GM23248 (cell line): ENCODE data around the gene TFF1. TPM values are rescaled to one million over a fixed set of nuclear protein-coding genes. Genes with fewer than 3 reads are reported as not detected.

ENCODE experiments used
- DNase-seq: peaks from one replicate; pipeline ENCODE4 v3.0.0-alpha.2; 2015
- H2AFZ ChIP-seq: fragments of 200-600 bp; sonication (generic); 2 replicates; pipeline ENCODE4 v1.6.1; 2016; ENCODE audit warnings: antibody characterized with exemption
- H3F3A ChIP-seq: fragments of 200-600 bp; sonication (generic); 2 replicates; pipeline ENCODE4 v1.6.1; 2016; ENCODE audit warnings: mild to moderate bottlenecking, antibody characterized with exemption, mixed run types; ENCODE audit not compliant: insufficient read depth
- H3K27ac ChIP-seq: fragments of 200-600 bp; sonication (generic); 2 replicates; pipeline ENCODE4 v1.5.1; 2016; ENCODE audit warnings: mild to moderate bottlenecking
- H3K27me3 ChIP-seq: fragments of 200-600 bp; sonication (generic); replicated peaks from 2 replicates; pipeline ENCODE4 v1.6.1; 2016; ENCODE audit warnings: mild to moderate bottlenecking; ENCODE audit not compliant: insufficient read depth
- H3K36me3 ChIP-seq: fragments of 200-600 bp; sonication (generic); 2 replicates; pipeline ENCODE4 v1.6.1; 2016; ENCODE audit warnings: low read depth, mild to moderate bottlenecking
- H3K4me1 ChIP-seq: fragments of 200-600 bp; sonication (generic); 2 replicates; pipeline ENCODE4 v1.6.1; 2016; ENCODE audit warnings: mild to moderate bottlenecking; ENCODE audit not compliant: insufficient read depth
- H3K4me2 ChIP-seq: fragments of 200-600 bp; sonication (generic); one replicate; pipeline ENCODE4 v1.6.1; 2016; ENCODE audit warnings: mild to moderate bottlenecking; ENCODE audit not compliant: unreplicated experiment
- H3K4me3 ChIP-seq: fragments of 200-600 bp; sonication (generic); 2 replicates; pipeline ENCODE4 v1.5.1; 2016; ENCODE audit warnings: mild to moderate bottlenecking
- H3K79me2 ChIP-seq: fragments of 200-600 bp; sonication (generic); 2 replicates; pipeline ENCODE4 v1.6.1; 2016; ENCODE audit warnings: mild to moderate bottlenecking; ENCODE audit not compliant: insufficient read depth
- H3K9ac ChIP-seq: fragments of 200-600 bp; sonication (generic); 2 replicates; pipeline ENCODE4 v1.6.1; 2016; ENCODE audit warnings: mild to moderate bottlenecking
- H3K9me2 ChIP-seq: fragments of 200-600 bp; sonication (generic); 2 replicates; pipeline ENCODE4 v1.6.1; 2016; ENCODE audit warnings: mixed run types, mild to moderate bottlenecking, moderate library complexity; ENCODE audit not compliant: insufficient read depth
- H3K9me3 ChIP-seq: fragments of 200-600 bp; sonication (generic); one replicate; pipeline ENCODE4 v1.6.1; 2017; ENCODE audit warnings: low read depth
- H4K20me1 ChIP-seq: fragments of 200-600 bp; sonication (generic); 2 replicates; pipeline ENCODE4 v1.6.0; 2016; ENCODE audit not compliant: insufficient read depth
- EZH2 ChIP-seq: fragments of 200-600 bp; sonication (generic); IDR thresholded peaks from 2 replicates; pipeline ENCODE4 v1.6.1; 2018; ENCODE audit warnings: antibody characterized with exemption, mild to moderate bottlenecking; ENCODE audit not compliant: insufficient read depth, poor library complexity, severe bottlenecking
- EZH2phosphoT487 ChIP-seq: fragments of 200-600 bp; sonication (generic); IDR thresholded peaks from 2 replicates; pipeline ENCODE4 v1.6.1; 2018; ENCODE audit warnings: antibody characterized with exemption, moderate library complexity, mild to moderate bottlenecking, low read depth; ENCODE audit not compliant: insufficient read depth
- WGBS, 2 experiments: methylation state at CpG; one replicate each; pipeline ENCODE4 v1.1.6; 2015 to 2017; ENCODE audit warnings: low lambda C conversion rate in 2 of 2, low coverage in 1 of 2; ENCODE audit errors: missing lambda C conversion rate in 2 of 2; 5-methylcytosine and 5-hydroxymethylcytosine counted together
- in situ Hi-C: fragments of 300-500 bp; cut with MboI; formaldehyde crosslinking; loops from 2 replicates; pipeline ENCODE4 v1.15.0; 2020
- polyA plus RNA-seq: library from polyadenylated mRNA; unstranded; fragments of >200 nt; fragmentation: Nextera tagmentation; extraction: Ambion mirVana; gene quantifications from 2 replicates; pipeline ENCODE4 v1.2.1, GENCODE V29; 2016
- total RNA-seq: library from RNA; depleted of rRNA; stranded (reverse); fragments of >200 nt; shearing (Covaris generic); gene quantifications from 2 replicates; pipeline ENCODE4 v1.2.3, GENCODE V29; 2014

The TFF1 gene
- total and polyA plus RNA-seq, 2 experiments from 2014 or later: not detected

DNA sequence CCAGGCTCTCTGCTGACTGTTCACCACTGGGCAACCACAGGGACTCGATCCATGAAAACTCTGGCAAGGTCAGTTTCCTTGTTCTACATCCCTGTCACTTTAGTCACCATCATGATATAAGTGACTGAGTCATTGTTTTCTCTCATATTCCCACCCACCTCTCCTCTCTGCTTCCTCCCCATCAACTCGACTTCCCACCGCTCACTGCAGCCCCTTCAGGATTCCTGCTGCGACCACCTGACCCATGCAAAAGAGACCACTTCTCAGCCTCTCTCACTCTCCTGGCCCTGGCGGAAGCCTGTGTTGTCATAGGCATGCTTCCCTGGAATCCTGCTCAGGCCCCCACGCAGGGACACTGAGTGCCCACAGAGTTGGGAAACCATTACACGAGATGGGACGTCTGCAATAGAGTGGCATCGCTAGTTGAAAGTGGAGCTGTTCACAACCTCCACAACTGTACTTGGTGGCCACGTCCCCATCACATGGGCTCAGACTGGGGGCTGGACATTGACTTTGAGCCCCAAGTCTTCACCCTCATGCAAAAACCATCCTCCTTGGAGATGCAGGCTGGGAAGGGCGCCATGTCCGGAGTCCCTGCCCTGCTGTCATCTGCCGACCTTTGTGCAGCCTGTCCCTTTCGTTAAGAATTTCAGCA, 13.8 kb downstream of the TFF1 start:
- in situ Hi-C loops: no loop called here

DNA sequence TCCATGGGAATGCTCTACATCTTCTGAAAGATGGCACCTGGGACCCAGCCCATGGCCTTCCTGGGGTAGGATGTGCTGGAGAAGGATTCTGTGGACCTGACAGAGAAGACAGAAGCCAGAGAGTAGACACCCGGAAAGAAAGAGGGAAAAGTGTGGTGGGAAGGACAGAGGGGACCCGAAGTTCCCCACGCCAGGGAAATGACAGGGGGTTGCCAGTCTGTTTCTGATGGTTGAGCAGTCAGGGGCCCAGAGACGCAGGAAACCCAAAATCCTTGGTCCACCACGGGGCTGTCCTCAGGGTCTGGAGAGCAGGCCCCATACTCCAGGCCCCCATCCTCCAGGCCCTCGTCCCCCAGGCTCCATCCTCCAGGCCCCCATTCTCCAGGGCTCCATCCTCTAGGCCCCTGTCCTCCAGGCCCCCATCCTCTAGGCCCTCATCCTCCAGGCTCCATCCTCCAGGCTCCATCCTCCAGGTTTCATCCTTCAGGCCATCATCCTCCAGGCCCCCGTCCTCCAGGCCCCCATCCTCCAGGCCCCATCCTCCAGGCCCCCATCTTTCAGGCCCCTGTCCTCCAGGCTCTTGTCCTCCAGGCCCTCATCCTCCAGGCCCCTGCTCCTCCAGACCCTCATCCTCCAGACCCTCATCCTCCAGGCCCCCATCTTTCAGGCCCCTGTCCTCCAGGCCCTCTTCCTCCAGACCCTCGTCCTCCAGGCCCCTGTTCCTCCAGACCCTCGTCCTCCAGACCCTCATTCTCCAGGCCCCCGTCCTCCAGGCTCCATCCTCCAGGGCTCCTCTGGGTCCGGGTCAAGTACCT, 14.5 kb downstream of the TFF1 start:
- H3K9ac ChIP-seq: no peak overlapping the region
- TF ChIP-seq EZH2phosphoT487 (no peak), EZH2 (no peak)
- no peaks in the 10 kb centered on the region for H3F3A ChIP-seq
- H4K20me1 ChIP-seq: no peaks in the 10 kb centered on the region
- in situ Hi-C loops: no loop called here
- no peaks in the 10 kb centered on the region for H3K9me3 ChIP-seq
- H3K4me2 ChIP-seq: no peak overlapping the region
- H3K4me1 ChIP-seq: no peaks in the 10 kb centered on the region
- no peak overlapping the region for H3K27ac ChIP-seq
- H3K9me2 ChIP-seq: no peaks in the 10 kb centered on the region
- WGBS, 2 experiments: 26 to 38% methylated on average over 8 to 11 of the region's 11 CpGs
- no peak overlapping the region for H3K4me3 ChIP-seq
- H2AFZ ChIP-seq: no peak overlapping the region
- no peaks in the 10 kb centered on the region for H3K79me2 ChIP-seq
- DNase-seq: no peak
- H3K36me3 ChIP-seq: no peaks in the 10 kb centered on the region
- no peaks in the 10 kb centered on the region for H3K27me3 ChIP-seq

More for the DNA sequence above, 13.8 kb downstream of the TFF1 start:
- H2AFZ ChIP-seq: no peak overlapping the region
- no peak overlapping the region for H3K9ac ChIP-seq
- no peaks in the 10 kb centered on the region for H3K27me3 ChIP-seq
- no peaks in the 10 kb centered on the region for H3K36me3 ChIP-seq
- no peaks in the 10 kb centered on the region for H3F3A ChIP-seq
- H3K4me1 ChIP-seq: no peaks in the 10 kb centered on the region
- H4K20me1 ChIP-seq: no peaks in the 10 kb centered on the region
- H3K79me2 ChIP-seq: no peaks in the 10 kb centered on the region
- DNase-seq: no peak
- H3K27ac ChIP-seq: no peak overlapping the region
- no peaks in the 10 kb centered on the region for H3K9me3 ChIP-seq
- no peak overlapping the region for H3K4me3 ChIP-seq
- 59 to 60% methylated on average over 14 of the region's 14 CpGs for WGBS, 2 experiments
- no peak for TF ChIP-seq EZH2
- TF ChIP-seq EZH2phosphoT487: no peak
- H3K4me2 ChIP-seq: no peak overlapping the region
- H3K9me2 ChIP-seq: no peaks in the 10 kb centered on the region

DNA sequence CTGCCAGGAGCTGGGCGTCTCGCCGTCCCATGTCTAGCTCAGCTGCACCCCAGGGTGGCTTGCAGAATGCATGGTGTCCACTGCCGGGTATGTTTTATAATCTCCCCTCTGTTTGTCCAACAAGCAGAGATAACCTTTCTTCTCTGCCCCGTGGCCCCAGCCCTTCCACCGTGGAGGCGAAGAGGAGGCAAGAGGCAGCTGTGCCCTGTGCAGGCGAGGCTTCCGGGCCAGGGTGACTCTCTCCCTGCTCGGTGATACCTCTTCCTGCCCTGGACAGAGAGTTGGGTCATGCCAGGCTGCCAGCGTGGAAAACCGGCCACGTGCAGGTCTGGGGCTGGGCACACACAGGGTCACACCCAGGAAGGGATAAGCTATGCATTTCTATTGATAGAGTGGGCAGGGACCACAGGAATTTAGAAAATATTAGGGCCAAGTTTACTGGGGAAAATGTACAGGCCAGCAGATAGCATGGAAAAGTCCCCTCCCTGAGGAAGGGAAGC, 15.4 kb downstream of the TFF1 start, which contains the start of gene TFF2:
TFF2 (minus strand) TSS at position 68 of the 500 bp plus-strand sequence; CDS start at position 31, 37 bp downstream.
- Histone ChIP-seq H3F3A (no peaks in the 10 kb centered on the region), H3K9me3 (no peaks in the 10 kb centered on the region), H3K9ac (no peak within 1 kb of the TSS), H3K9me2 (no peaks in the 10 kb centered on the region), H3K4me1 (no peaks in the 10 kb centered on the region), H3K36me3 (no peaks in the 10 kb centered on the region), H3K4me2 (no peak within 1 kb of the TSS), H3K27ac (no peak within 1 kb of the TSS), H4K20me1 (no peaks in the 10 kb centered on the region), H3K4me3 (no peak within 1 kb of the TSS), H3K27me3 (no peaks in the 10 kb centered on the region), H2AFZ (no peak within 1 kb of the TSS), H3K79me2 (no peaks in the 10 kb centered on the region)
- TF ChIP-seq EZH2phosphoT487 (no peak), EZH2 (no peak)
- 45 to 55% methylated on average over 13 of the region's 13 CpGs for WGBS, 2 experiments
- in situ Hi-C loops: no loop called here
- DNase-seq: no peak

DNA sequence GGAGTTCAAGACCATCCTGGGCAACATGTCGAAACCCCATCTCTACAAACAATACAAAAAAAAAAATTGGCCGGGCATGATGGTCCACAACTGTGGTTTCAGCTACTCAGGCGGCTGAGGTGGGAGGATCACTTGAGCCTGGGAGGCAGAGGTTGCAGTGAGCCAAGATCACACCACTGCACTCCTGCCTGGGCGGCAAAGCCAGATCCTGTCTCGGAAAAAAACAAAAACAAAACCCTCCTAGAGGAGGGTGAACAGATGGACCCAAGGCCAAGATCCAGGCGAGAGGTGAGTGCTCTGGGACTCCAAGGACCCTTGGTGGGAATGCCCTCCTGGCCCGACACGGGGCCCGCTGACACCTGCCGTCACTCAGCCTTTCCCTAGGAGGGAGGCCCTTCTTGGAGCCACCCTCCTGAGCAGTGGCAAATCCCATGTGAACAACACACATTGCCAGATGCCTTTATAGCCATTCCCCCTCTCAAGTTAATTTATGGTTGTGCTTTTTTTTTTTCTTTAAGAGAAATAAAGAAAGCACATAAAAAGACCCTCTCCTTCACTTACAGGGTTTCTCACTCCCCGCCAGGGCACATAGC, 15.9 kb downstream of the TFF1 start:
- Histone ChIP-seq H3K36me3 (no peaks in the 10 kb centered on the region), H3K4me3 (no peak overlapping the region), H2AFZ (no peak overlapping the region), H4K20me1 (no peaks in the 10 kb centered on the region), H3K9me2 (no peaks in the 10 kb centered on the region), H3K27me3 (no peaks in the 10 kb centered on the region), H3K9ac (no peak overlapping the region), H3K27ac (no peak overlapping the region), H3F3A (no peaks in the 10 kb centered on the region), H3K79me2 (no peaks in the 10 kb centered on the region), H3K4me1 (no peaks in the 10 kb centered on the region), H3K4me2 (no peak overlapping the region), H3K9me3 (no peaks in the 10 kb centered on the region)
- in situ Hi-C loops: no loop called here
- no peak for DNase-seq
- WGBS, 2 experiments: 42 to 54% methylated on average over 11 of the region's 11 CpGs
- no peak for TF ChIP-seq EZH2
- TF ChIP-seq EZH2phosphoT487: no peak
